ENCODE results near the gene CARD6. TPM values are rescaled to one million over a fixed set of nuclear protein-coding genes. Genes with fewer than 3 reads are reported as not detected.
"Not testable (repeated sequence)": the region's sequence is repeated elsewhere in the genome, so short reads cannot be mapped to it uniquely, and the experiment has no call there.

CARD6 gene
- total RNA-seq, 4 donors from 2014 or later: 6.2 to 12.5 (median 10.9) TPM

DNA sequence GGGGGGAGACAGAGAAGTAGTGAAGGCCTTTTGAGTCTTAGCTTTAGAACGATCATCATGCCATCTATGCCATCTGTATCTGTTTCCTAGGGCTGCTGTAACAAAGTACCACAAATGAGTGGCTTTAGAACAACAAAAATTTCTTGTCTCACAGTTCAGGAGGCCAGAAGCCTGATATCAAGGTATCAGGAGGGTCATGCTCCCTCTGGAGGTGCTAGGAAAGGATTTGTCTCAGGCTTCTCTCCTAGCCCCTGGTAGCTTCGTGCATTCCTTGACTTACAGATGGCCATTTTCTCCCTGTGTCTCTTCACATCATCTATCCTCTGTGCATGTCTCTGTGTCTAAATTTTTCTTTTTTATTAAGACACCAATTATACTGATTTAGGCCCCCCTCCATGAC, 5.2 kb downstream of the CARD6 start:
- no peak overlapping the region for H3K27ac ChIP-seq
- TF ChIP-seq, protein P1, sequence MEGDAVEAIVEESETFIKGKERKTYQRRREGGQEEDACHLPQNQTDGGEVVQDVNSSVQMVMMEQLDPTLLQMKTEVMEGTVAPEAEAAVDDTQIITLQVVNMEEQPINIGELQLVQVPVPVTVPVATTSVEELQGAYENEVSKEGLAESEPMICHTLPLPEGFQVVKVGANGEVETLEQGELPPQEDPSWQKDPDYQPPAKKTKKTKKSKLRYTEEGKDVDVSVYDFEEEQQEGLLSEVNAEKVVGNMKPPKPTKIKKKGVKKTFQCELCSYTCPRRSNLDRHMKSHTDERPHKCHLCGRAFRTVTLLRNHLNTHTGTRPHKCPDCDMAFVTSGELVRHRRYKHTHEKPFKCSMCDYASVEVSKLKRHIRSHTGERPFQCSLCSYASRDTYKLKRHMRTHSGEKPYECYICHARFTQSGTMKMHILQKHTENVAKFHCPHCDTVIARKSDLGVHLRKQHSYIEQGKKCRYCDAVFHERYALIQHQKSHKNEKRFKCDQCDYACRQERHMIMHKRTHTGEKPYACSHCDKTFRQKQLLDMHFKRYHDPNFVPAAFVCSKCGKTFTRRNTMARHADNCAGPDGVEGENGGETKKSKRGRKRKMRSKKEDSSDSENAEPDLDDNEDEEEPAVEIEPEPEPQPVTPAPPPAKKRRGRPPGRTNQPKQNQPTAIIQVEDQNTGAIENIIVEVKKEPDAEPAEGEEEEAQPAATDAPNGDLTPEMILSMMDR (IDR thresholded peaks at IDR 0.05): no peak
- TF ChIP-seq POLR2A (IDR thresholded peaks at IDR 0.05): no peak
- peaks cover 0 to 7% of the 10 kb centered on the region in 2 donors for H3K27me3 ChIP-seq
- no peak overlapping the region for H3K4me3 ChIP-seq
- no peaks in the 10 kb centered on the region for H3K4me1 ChIP-seq
- DNase-seq: no peak
- intact Hi-C loops (cut with DNase I; ENCODE audit: low total_unique reads): no loop called here
- no peaks in the 10 kb centered on the region for H3K36me3 ChIP-seq
- H3K9me3 ChIP-seq: no peaks in the 10 kb centered on the region

DNA sequence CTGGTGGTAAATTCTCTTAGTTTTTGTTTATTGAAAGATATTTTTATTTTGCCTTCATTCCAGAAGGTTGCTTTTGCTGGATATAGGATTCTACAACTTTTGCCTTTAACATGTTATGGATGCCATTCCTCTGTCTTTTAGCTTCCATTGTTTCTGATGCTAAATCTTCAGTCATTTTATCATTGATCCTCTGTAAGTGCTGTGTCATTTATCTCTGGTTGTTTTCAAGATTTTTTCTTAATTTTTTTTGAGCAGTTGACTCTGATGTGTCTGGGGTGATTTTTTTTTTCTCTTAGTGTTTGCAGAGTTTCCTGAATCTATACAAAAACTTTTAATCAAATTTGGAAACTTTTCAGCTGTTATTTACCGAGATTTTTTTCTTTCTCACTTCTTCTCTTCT, 6.4 kb downstream of the CARD6 start:
- Histone ChIP-seq H3K36me3 (no peaks in the 10 kb centered on the region), H3K4me1 (no peaks in the 10 kb centered on the region), H3K27ac (no peak overlapping the region), H3K9me3 (no peaks in the 10 kb centered on the region), H3K27me3 (no peaks in the 10 kb centered on the region), H3K4me3 (no peak overlapping the region)
- TF ChIP-seq POLR2A (IDR thresholded peaks at IDR 0.05): no peak
- TF ChIP-seq, protein P1 (IDR thresholded peaks at IDR 0.05): no peak
- DNase-seq: no peak
- intact Hi-C loops (cut with DNase I; ENCODE audit: low total_unique reads): no loop called here

DNA sequence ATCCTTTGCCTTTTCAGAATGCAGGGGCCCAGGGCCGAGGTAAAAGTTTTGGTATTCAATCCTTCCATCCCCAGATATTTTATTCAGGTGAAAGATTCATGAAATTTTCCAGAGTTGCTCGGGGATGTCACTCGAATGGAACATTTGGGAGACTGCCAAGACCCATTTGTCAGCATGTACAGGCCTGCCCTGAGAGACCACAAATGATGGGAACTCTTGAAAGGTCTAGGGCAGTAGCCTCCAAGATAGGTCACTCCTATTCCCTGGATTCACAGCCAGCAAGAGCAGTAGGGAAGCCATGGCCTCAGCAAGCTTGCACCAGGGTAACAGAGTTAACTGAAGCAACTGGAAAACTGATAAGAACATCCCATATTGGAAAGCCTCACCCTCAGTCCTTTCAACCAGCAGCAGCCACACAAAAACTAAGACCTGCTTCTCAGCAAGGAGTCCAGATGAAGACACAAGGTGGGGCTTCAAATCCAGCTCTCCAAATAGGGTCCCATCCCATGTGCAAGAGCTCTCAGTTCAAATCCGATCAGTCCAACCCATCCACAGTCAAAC, 12.5 kb downstream of the CARD6 start:
- TF ChIP-seq, protein P1 (IDR thresholded peaks at IDR 0.05): no peak
- TF ChIP-seq POLR2A (IDR thresholded peaks at IDR 0.05): no peak
- intact Hi-C loops (cut with DNase I; ENCODE audit: low total_unique reads): no loop called here
- Histone ChIP-seq H3K27ac (no peak overlapping the region), H3K36me3 (no peaks in the 10 kb centered on the region), H3K27me3 (no peaks in the 10 kb centered on the region), H3K4me3 (no peak overlapping the region), H3K9me3 (no peaks in the 10 kb centered on the region), H3K4me1 (no peaks in the 10 kb centered on the region)
- no peak for DNase-seq

DNA sequence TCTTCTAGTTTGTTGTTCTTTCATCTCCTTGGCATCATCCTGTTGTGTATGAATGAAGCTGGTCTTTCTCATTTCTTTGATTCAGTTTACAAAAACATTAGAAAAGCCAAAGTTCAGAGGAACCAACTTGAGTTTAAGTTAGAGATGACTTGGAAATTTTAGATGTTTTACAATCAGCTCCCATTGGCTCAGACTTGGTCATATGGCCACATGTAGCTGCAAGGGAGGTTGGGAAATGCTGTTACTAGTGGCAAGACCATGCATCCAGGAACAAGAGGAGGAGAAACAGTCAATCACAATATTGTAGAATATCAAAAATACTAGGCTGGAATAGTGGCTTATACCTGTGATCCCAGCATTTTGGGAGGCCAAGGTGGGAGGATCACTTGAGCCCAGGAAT, 19.5 kb downstream of the CARD6 start:
- Histone ChIP-seq H3K4me1 (no peaks in the 10 kb centered on the region), H3K36me3 (no peaks in the 10 kb centered on the region), H3K27ac (no peak overlapping the region), H3K4me3 (no peak overlapping the region), H3K9me3 (no peaks in the 10 kb centered on the region), H3K27me3 (no peaks in the 10 kb centered on the region)
- DNase-seq: no peak
- no peak for TF ChIP-seq POLR2A (IDR thresholded peaks at IDR 0.05)
- TF ChIP-seq, protein P1 (IDR thresholded peaks at IDR 0.05): no peak
- intact Hi-C loops (cut with DNase I; ENCODE audit: low total_unique reads): no loop called here

DNA sequence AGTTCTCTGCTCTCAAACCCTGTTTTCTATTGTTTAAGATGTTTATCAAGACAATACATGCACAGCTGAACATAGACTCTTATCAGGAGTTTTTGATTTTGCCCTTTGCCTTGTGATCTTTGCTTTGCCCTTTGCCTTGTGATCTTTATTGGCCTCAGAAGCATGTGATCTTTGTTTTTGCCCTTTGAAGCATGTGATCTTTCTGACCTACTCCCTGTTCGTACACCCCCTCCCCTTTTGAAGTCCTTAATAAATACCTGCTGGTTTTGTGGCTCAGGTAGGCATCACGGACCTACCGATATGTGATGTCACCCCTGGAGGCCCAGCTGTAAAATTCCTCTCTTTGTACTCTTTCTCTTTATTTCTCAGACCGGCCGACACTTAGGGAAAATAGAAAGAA, 23.8 kb downstream of the CARD6 start:
- H3K36me3 ChIP-seq; H3K4me3 ChIP-seq; H3K27me3 ChIP-seq; H3K4me1 ChIP-seq; H3K9me3 ChIP-seq; intact Hi-C loops (cut with DNase I; ENCODE audit: low total_unique reads); H3K27ac ChIP-seq; DNase-seq: not testable (repeated sequence)

DNA sequence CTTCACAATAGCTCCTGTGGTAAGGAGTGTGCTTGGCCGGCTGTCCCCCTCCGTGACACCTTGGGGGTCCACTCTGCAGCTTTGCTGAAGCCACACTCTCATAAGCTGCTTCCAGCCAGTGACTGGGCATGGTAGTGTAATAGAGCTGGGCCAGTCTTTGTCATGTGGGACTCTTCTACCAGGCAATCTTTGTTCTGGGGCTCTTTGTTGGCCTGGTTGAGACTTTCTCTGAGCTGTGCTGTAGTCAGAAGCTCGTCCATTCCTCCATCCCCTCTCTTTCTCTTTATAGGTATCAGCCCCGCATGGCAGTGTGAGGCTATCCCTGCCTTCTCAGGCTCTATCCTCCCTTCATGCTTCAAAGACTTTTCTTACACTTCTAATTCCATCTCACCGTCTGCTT, 25.7 kb downstream of the CARD6 start:
- Histone ChIP-seq H3K27ac (no peak overlapping the region), H3K36me3 (no peaks in the 10 kb centered on the region), H3K27me3 (no peaks in the 10 kb centered on the region), H3K9me3 (no peaks in the 10 kb centered on the region), H3K4me3 (no peak overlapping the region), H3K4me1 (no peaks in the 10 kb centered on the region)
- no peak for DNase-seq
- intact Hi-C loops (cut with DNase I; ENCODE audit: low total_unique reads): no loop called here
- TF ChIP-seq, protein P1 (IDR thresholded peaks at IDR 0.05): no peak
- no peak for TF ChIP-seq POLR2A (IDR thresholded peaks at IDR 0.05)

Data from uterus (tissue), 4 donors.